GM12878 (cell line): Measurements from ENCODE around the gene NKAIN2. TPM values are rescaled to one million over a fixed set of nuclear protein-coding genes. Genes with fewer than 3 reads are reported as not detected.

Experiments
- ATAC-seq: fragments of 200-7000 bp; cut with Tn5 transposase; 3 replicates; pipeline ENCODE4 v1.9.1; 2020; ENCODE audit warnings: mild to moderate bottlenecking, moderate library complexity
- BruUV-seq: library from RNA; stranded (reverse); fragments of 400-500 nt; replicated peaks from 2 replicates; lab custom pipeline; 2021; lab: Mats Ljungman, UMichigan
- CTCF ChIA-PET: fragments of 300-600 bp; sonication (Branson Sonifier 250); formaldehyde crosslinking; extraction: SDS; loops from one replicate; lab custom pipeline; 2021; ENCODE audit warnings: inconsistent platforms; lab: Yijun Ruan, JAX
- POLR2A ChIA-PET: fragments of 350-600 bp; formaldehyde crosslinking; extraction: SDS; loops from one replicate; lab custom pipeline; 2021; ENCODE audit warnings: inconsistent platforms; lab: Charles Lee
- RAD21 ChIA-PET: fragments of 300-600 bp; sonication (Branson Sonifier 250); formaldehyde crosslinking; loops from one replicate; lab custom pipeline; 2023; ENCODE audit warnings: antibody characterized with exemption; ENCODE audit not compliant: unreplicated experiment; lab: Charles Lee
- SMC1A ChIA-PET: fragments of 300-600 bp; sonication (Branson Sonifier 250); formaldehyde crosslinking; loops from one replicate; lab custom pipeline; 2023; ENCODE audit not compliant: unreplicated experiment, uncharacterized antibody; lab: Charles Lee
- DNase-seq: peaks from one replicate; pipeline ENCODE4 v3.0.0-alpha.2; 2011; ENCODE audit warnings: low read depth, low spot score
- FAIRE-seq: peaks from 3 replicates; lab custom pipeline; 2011; peaks lifted over from hg19 to GRCh38; lab: Jason Lieb, UNC
- H2AFZ ChIP-seq: 2 replicates; pipeline ENCODE4 v1.6.0; 2011; ENCODE audit warnings: low read depth, low read length, control low read depth; ENCODE audit not compliant: control insufficient read depth
- H3K27ac ChIP-seq: 2 replicates; pipeline ENCODE4 v1.5.1; 2011; ENCODE audit warnings: control low read depth; ENCODE audit not compliant: control insufficient read depth, insufficient read depth
- H3K27me3 ChIP-seq, 2 experiments: replicated peaks in 1 of 2; 2 replicates each; pipeline versions ENCODE4 v1.6.0 to v1.6.1; 2011; ENCODE audit warnings: low read length in 1 of 2; ENCODE audit not compliant: control insufficient read depth in 2 of 2, insufficient read depth in 2 of 2
- H3K36me3 ChIP-seq, 2 experiments: 2 replicates each; pipeline ENCODE4 v1.5.1; 2011; ENCODE audit warnings: low read length in 1 of 2; ENCODE audit not compliant: control insufficient read depth in 2 of 2, insufficient read depth in 2 of 2
- H3K4me1 ChIP-seq: 2 replicates; pipeline ENCODE4 v1.6.1; 2011; ENCODE audit warnings: mild to moderate bottlenecking, low read length, moderate library complexity, mixed read lengths; ENCODE audit not compliant: control insufficient read depth, insufficient read depth
- H3K4me2 ChIP-seq: 2 replicates; pipeline ENCODE4 v1.6.0; 2011; ENCODE audit warnings: control low read depth; ENCODE audit not compliant: control insufficient read depth, insufficient read depth
- H3K4me3 ChIP-seq: fragments of 200-600 bp; sonication (generic); 2 replicates; pipeline ENCODE4 v1.5.1; 2016
- H3K79me2 ChIP-seq: 2 replicates; pipeline ENCODE4 v1.6.0; 2011; ENCODE audit warnings: low read length; ENCODE audit not compliant: control insufficient read depth, insufficient read depth
- H3K9ac ChIP-seq: 2 replicates; pipeline ENCODE4 v1.8.0; 2011; ENCODE audit warnings: low read length, control low read depth, mixed read lengths; ENCODE audit not compliant: control insufficient read depth, insufficient read depth
- H3K9me3 ChIP-seq: replicated peaks from 3 replicates; pipeline ENCODE4 v1.5.1; 2011; ENCODE audit warnings: mild to moderate bottlenecking, low read length; ENCODE audit not compliant: control insufficient read depth, insufficient read depth
- H4K20me1 ChIP-seq: 2 replicates; pipeline ENCODE4 v1.6.0; 2011; ENCODE audit not compliant: control insufficient read depth, insufficient read depth
- CREM ChIP-seq: IDR thresholded peaks from 2 replicates; pipeline ENCODE4 v1.6.1; 2014; ENCODE audit warnings: antibody characterized with exemption, low read depth
- HCFC1 ChIP-seq: fragments of 150-350 bp; IDR thresholded peaks from 2 replicates; pipeline ENCODE4 v1.6.1; 2014; ENCODE audit warnings: low read length
- LARP7 ChIP-seq: fragments of 450-650 bp; IDR thresholded peaks from 2 replicates; pipeline ENCODE4 v1.6.1; 2017; ENCODE audit warnings: mild to moderate bottlenecking
- MAX ChIP-seq: IDR thresholded peaks from 2 replicates; pipeline ENCODE4 v1.6.1; 2012; ENCODE audit warnings: low read depth, low read length, improper control_type of control experiment
- MLLT1 ChIP-seq: fragments of 450-650 bp; IDR thresholded peaks from 2 replicates; pipeline ENCODE4 v1.6.1; 2016; ENCODE audit warnings: mild to moderate bottlenecking
- NRF1 ChIP-seq: conservative IDR thresholded peaks from 2 replicates; pipeline ENCODE4 v1.6.1; 2011; ENCODE audit warnings: mild to moderate bottlenecking, low read depth, low read length, improper control_type of control experiment
- PKNOX1 ChIP-seq: fragments of 450-650 bp; IDR thresholded peaks from 2 replicates; pipeline ENCODE4 v1.6.1; 2016; ENCODE audit warnings: mild to moderate bottlenecking
- SREBF2 ChIP-seq: IDR thresholded peaks from 2 replicates; pipeline ENCODE4 v1.6.1; 2012; ENCODE audit warnings: mild to moderate bottlenecking, low read length
- TCF3 ChIP-seq: IDR thresholded peaks from 2 replicates; pipeline ENCODE4 v1.6.1; 2012; ENCODE audit warnings: low read depth, mild to moderate bottlenecking, low read length, borderline replicate concordance; ENCODE audit not compliant: insufficient read depth
- USF2 ChIP-seq: IDR thresholded peaks from 2 replicates; pipeline ENCODE4 v1.6.1; 2011; ENCODE audit warnings: low read depth, low read length, improper control_type of control experiment, borderline replicate concordance
- ZBTB11 ChIP-seq: fragments of 450-650 bp; formaldehyde crosslinking; IDR thresholded peaks from 2 replicates; pipeline ENCODE4 v1.5.0; 2022; ENCODE audit warnings: mild to moderate bottlenecking, missing genetic modification characterization
- ZNF274 ChIP-seq: IDR thresholded peaks from one replicate; pipeline ENCODE4 v1.8.0; 2011; ENCODE audit not compliant: insufficient read length, insufficient read depth
- WGBS: methylation state at CpG from one replicate; pipeline ENCODE4 v1.1.6; 2016; ENCODE audit warnings: low lambda C conversion rate; ENCODE audit not compliant: insufficient replicate concordance, insufficient coverage; ENCODE audit errors: missing lambda C conversion rate; 5-methylcytosine and 5-hydroxymethylcytosine counted together
- in situ Hi-C: fragments of 300-500 bp; cut with MboI; formaldehyde crosslinking; loops from 9 replicates; pipeline ENCODE4 v1.14.3; 2018; ENCODE audit warnings: mixed read lengths
- intact Hi-C: fragments of 100-400 bp; cut with micrococcal nuclease; formaldehyde crosslinking; loops from one replicate; pipeline ENCODE4 v1.14.2; 2022; ENCODE audit not compliant: unreplicated experiment
- polyA plus RNA-seq, 11 experiments: library from polyadenylated mRNA; depleted of rRNA in 4 of 11; unstranded in 6 of 11; stranded (reverse) in 5 of 11; fragments of >200 nt; fragmentation: Nextera tagmentation in 4 of 11; fragmentation: Illumina TruSeq in 1 of 11; extraction: Ambion mirVana in 4 of 11; extraction: Trizol in 1 of 11; gene quantifications; 1 replicate in 1 of 11; 2 replicates in 10 of 11; pipeline versions ENCODE4 v1.2.1 to v1.2.3, GENCODE V29; 2011 to 2016; ENCODE audit warnings: inconsistent platforms in 2 of 11, missing spikeins in 2 of 11, low read depth in 1 of 11
- total RNA-seq, 4 experiments: library from RNA; depleted of rRNA in 3 of 4; stranded (reverse); fragments of >200 nt in 3 of 4; fragmentation: Illumina TruSeq in 1 of 4; extraction: Trizol in 1 of 4; gene quantifications; 2 replicates each; pipeline versions ENCODE4 v1.2.1 to v1.2.3, GENCODE V29; 2013 to 2021

The NKAIN2 gene
- total and polyA plus RNA-seq, 10 of the 15 experiments (the other 5 are each of a cell fraction or from before 2014, with no cell fraction given): not detected

GRCh38 chr6:124495665-124496190, 692.1 kb downstream of the NKAIN2 start:
- H3K4me1 ChIP-seq: no peaks in the 10 kb centered on the region
- in situ Hi-C loops (no loop called here), intact Hi-C loops (no loop called here)
- no peaks in the 10 kb centered on the region for H3K27me3 ChIP-seq
- H3K9ac ChIP-seq: no peak overlapping the region
- ATAC-seq (no peak), DNase-seq (no peak), FAIRE-seq (no peak)
- no peak overlapping the region for H3K4me3 ChIP-seq
- no peaks in the 10 kb centered on the region for H3K36me3 ChIP-seq
- ChIA-PET POLR2A (no interaction called here), RAD21 (no interaction called here), SMC1A (no interaction called here), CTCF (no interaction called here)
- H2AFZ ChIP-seq: no peak overlapping the region
- H3K27ac ChIP-seq: no peak overlapping the region
- no peaks in the 10 kb centered on the region for H3K79me2 ChIP-seq
- no TSS peak for BruUV-seq
- 15% methylated on average over 2 of the region's 2 CpGs for WGBS
- no peaks in the 10 kb centered on the region for H4K20me1 ChIP-seq
- no peaks in the 10 kb centered on the region for H3K9me3 ChIP-seq
- H3K4me2 ChIP-seq: no peak overlapping the region
- no peak for TF ChIP-seq TCF3
- TF ChIP-seq PKNOX1: no peak
- TF ChIP-seq CREM: no peak
- no peak for TF ChIP-seq LARP7
- no peak for TF ChIP-seq HCFC1
- no peak for TF ChIP-seq ZBTB11 (CRISPR knock-in tag)
- no peak for TF ChIP-seq NRF1
- no peak for TF ChIP-seq USF2
- TF ChIP-seq ZNF274: no peak
- no peak for TF ChIP-seq MAX
- TF ChIP-seq SREBF2: no peak
- TF ChIP-seq MLLT1: no peak
